Islet of Langerhans (tissue), 1 donor: Measurements from ENCODE around the gene SLC47A2.

Source experiments
- FAIRE-seq: peaks from one replicate; lab custom pipeline; 2011; peaks lifted over from hg19 to GRCh38; lab: Jason Lieb, UNC

Gene SLC47A2

GRCh38 chr17:19747829-19748806 is 31.7 kb upstream of the SLC47A2 start, which contains the start of gene ALDH3A1:
Gene ALDH3A1 (minus strand): TSS chr17:19748298. CDS start chr17:19745129, 3,169 bp downstream.
- no peak for FAIRE-seq

- FAIRE-seq, result no peak
Observed at GRCh38 chr17:19747159-19747719, 30.9 kb upstream of the SLC47A2 start.

- no peak for FAIRE-seq
Observed at GRCh38 chr17:19746517-19746916, 30.1 kb upstream of the SLC47A2 start.

- no peak for FAIRE-seq
Observed at GRCh38 chr17:19744922-19745757, 28.8 kb upstream of the SLC47A2 start.

- no peak for FAIRE-seq
Observed at GRCh38 chr17:19744492-19744891, 28.1 kb upstream of the SLC47A2 start.

- no peak for FAIRE-seq
Observed at GRCh38 chr17:19743101-19744100, 27.0 kb upstream of the SLC47A2 start.

- FAIRE-seq, result no peak
Observed at GRCh38 chr17:19742495-19742894, 26.1 kb upstream of the SLC47A2 start.

- no peak for FAIRE-seq
Observed at GRCh38 chr17:19741832-19742457, 25.6 kb upstream of the SLC47A2 start.

GRCh38 chr17:19740933-19741332 is 24.5 kb upstream of the SLC47A2 start:
- FAIRE-seq, result no peak

GRCh38 chr17:19739241-19740201 is 23.1 kb upstream of the SLC47A2 start:
- FAIRE-seq, result no peak

GRCh38 chr17:19738757-19739156 is 22.4 kb upstream of the SLC47A2 start:
- FAIRE-seq, result no peak

- FAIRE-seq, result no peak
Observed at GRCh38 chr17:19738073-19738449, 21.7 kb upstream of the SLC47A2 start.

- no peak for FAIRE-seq
Observed at GRCh38 chr17:19737305-19738072, 21.1 kb upstream of the SLC47A2 start.

- no peak for FAIRE-seq
Observed at GRCh38 chr17:19736071-19736470, 19.7 kb upstream of the SLC47A2 start.

GRCh38 chr17:19733953-19734526 is 17.7 kb upstream of the SLC47A2 start:
- FAIRE-seq, result no peak

GRCh38 chr17:19731626-19732025 is 15.2 kb upstream of the SLC47A2 start:
- FAIRE-seq, result no peak

GRCh38 chr17:19730843-19731242 is 14.5 kb upstream of the SLC47A2 start:
- FAIRE-seq, result no peak

GRCh38 chr17:19729900-19730299 is 13.5 kb upstream of the SLC47A2 start:
- no peak for FAIRE-seq

- FAIRE-seq, result no peak
Observed at GRCh38 chr17:19728084-19728495, 11.7 kb upstream of the SLC47A2 start.
